Measurements from ENCODE around the gene GRIK4. TPM values are rescaled to one million over a fixed set of nuclear protein-coding genes. Genes with fewer than 3 reads are reported as not detected.

Gene GRIK4
- total and polyA plus RNA-seq, 2 of the 4 experiments (the other 2 are of a cell fraction), result 0.18 to 0.38 TPM

- ATAC-seq (ENCODE audit: low read depth), result peak; percentile 91
- no peaks in the 10 kb centered on the region for H3K79me1 ChIP-seq (ENCODE audit: low read depth in 1 of 2, low read length in 2 of 2)
- POLR2A ChIA-PET (ENCODE audit: unreplicated experiment), result no interaction called here
- peak overlapping the region in 1 of 2 experiments; percentile 80; a peak in 2 of 4 replicates for H4K8ac ChIP-seq (ENCODE audit: low read depth in 2 of 2, low read length in 2 of 2)
- H4K20me1 ChIP-seq (ENCODE audit: insufficient read depth, low read length), result no peaks in the 10 kb centered on the region
- H2BK5ac ChIP-seq (ENCODE audit: low read depth, low read length, poor library complexity, severe bottlenecking), result no peak overlapping the region
- peak overlapping the region; percentile 61 for H3K4ac ChIP-seq (ENCODE audit: low read depth, low read length)
- H2AK5ac ChIP-seq (ENCODE audit: low read depth, low read length), result peak overlapping the region; percentile 59; the same call in 1 of the 2 replicates
- H2AK9ac ChIP-seq (replicated peaks; ENCODE audit: low read depth, low read length, poor library complexity), result peak overlapping the region; percentile 87
- peaks cover 8% of the 10 kb centered on the region for H3K4me1 ChIP-seq (ENCODE audit: control insufficient read depth, insufficient read depth, low read length)
- peak; percentile 73 for DNase-seq
- peak overlapping the region; percentile 76 for H3K14ac ChIP-seq (replicated peaks; ENCODE audit: low read depth, low read length)
- BruUV-seq (replicated peaks), result no TSS peak
- dilution Hi-C loops (cut with HindIII; ENCODE audit: low sequenced_read_pairs, unreplicated experiment), result no loop called here
- H3K27me3 ChIP-seq (ENCODE audit: control insufficient read depth, insufficient read depth, low read length), result no peaks in the 10 kb centered on the region; the same call in 1 of the 2 replicates
- no peak overlapping the region for H3K23ac ChIP-seq (ENCODE audit: low read depth, low read length)
- no peaks in the 10 kb centered on the region for H3K9me3 ChIP-seq (ENCODE audit: control insufficient read depth, insufficient read depth, low read length)
- peak overlapping the region; percentile 18; the same call in 1 of the 2 replicates for H3K18ac ChIP-seq (ENCODE audit: low read depth, low read length)
- peak overlapping the region; percentile 27; the same call in 1 of the 3 replicates for H2BK15ac ChIP-seq (ENCODE audit: low read depth, low read length)
- intact Hi-C loops (cut with micrococcal nuclease), result no loop called here
- peak overlapping the region; percentile 7 for H2AFZ ChIP-seq (replicated peaks; ENCODE audit: low read length, poor library complexity)
- H4K91ac ChIP-seq (ENCODE audit: insufficient read depth, low read depth, low read length), result peak overlapping the region; percentile 47; the same call in 1 of the 2 replicates
- no CpG with 5 or more reads among the region's 14 CpGs for WGBS, 2 experiments (ENCODE audit: extremely low coverage in 2 of 2, insufficient read length in 1 of 2)
- no peak overlapping the region for H3K4me3 ChIP-seq (ENCODE audit: insufficient read depth, low read depth, low read length)
- TF ChIP-seq, protein P1, sequence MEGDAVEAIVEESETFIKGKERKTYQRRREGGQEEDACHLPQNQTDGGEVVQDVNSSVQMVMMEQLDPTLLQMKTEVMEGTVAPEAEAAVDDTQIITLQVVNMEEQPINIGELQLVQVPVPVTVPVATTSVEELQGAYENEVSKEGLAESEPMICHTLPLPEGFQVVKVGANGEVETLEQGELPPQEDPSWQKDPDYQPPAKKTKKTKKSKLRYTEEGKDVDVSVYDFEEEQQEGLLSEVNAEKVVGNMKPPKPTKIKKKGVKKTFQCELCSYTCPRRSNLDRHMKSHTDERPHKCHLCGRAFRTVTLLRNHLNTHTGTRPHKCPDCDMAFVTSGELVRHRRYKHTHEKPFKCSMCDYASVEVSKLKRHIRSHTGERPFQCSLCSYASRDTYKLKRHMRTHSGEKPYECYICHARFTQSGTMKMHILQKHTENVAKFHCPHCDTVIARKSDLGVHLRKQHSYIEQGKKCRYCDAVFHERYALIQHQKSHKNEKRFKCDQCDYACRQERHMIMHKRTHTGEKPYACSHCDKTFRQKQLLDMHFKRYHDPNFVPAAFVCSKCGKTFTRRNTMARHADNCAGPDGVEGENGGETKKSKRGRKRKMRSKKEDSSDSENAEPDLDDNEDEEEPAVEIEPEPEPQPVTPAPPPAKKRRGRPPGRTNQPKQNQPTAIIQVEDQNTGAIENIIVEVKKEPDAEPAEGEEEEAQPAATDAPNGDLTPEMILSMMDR (conservative IDR thresholded peaks at IDR 0.05; ENCODE audit: low read depth, low read length), result no peak
- TF ChIP-seq POLR2A (IDR thresholded peaks at IDR 0.05; ENCODE audit: low read depth, low read length), result no peak
- TF ChIP-seq SMC3 (IDR thresholded peaks at IDR 0.05; ENCODE audit: low read depth, low read length), result no peak
- no peak for TF ChIP-seq RCOR1 (IDR thresholded peaks at IDR 0.05; ENCODE audit: insufficient replicate concordance, low read length)
- TF ChIP-seq, protein P2, sequence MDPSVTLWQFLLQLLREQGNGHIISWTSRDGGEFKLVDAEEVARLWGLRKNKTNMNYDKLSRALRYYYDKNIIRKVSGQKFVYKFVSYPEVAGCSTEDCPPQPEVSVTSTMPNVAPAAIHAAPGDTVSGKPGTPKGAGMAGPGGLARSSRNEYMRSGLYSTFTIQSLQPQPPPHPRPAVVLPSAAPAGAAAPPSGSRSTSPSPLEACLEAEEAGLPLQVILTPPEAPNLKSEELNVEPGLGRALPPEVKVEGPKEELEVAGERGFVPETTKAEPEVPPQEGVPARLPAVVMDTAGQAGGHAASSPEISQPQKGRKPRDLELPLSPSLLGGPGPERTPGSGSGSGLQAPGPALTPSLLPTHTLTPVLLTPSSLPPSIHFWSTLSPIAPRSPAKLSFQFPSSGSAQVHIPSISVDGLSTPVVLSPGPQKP (IDR thresholded peaks at IDR 0.05; ENCODE audit: borderline replicate concordance, low read depth, low read length), result no peak
- no peak for TF ChIP-seq RFX5 (IDR thresholded peaks at IDR 0.05; ENCODE audit: low read depth, low read length)
- no peak for TF ChIP-seq FOS (IDR thresholded peaks at IDR 0.05; ENCODE audit: low read depth, low read length)
- TF ChIP-seq, protein P3, sequence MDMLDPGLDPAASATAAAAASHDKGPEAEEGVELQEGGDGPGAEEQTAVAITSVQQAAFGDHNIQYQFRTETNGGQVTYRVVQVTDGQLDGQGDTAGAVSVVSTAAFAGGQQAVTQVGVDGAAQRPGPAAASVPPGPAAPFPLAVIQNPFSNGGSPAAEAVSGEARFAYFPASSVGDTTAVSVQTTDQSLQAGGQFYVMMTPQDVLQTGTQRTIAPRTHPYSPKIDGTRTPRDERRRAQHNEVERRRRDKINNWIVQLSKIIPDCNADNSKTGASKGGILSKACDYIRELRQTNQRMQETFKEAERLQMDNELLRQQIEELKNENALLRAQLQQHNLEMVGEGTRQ (IDR thresholded peaks at IDR 0.05; ENCODE audit: low read depth, low read length), result no peak
- in situ Hi-C loops (cut with MboI; ENCODE audit: low sequenced_read_pairs), result no loop called here
- H3K4me2 ChIP-seq (ENCODE audit: low read depth, low read length), result peak overlapping the region; percentile 13; the same call in 1 of the 2 replicates
- peak overlapping the region; percentile 82 for H2BK120ac ChIP-seq (ENCODE audit: low read depth, low read length)
- H3K56ac ChIP-seq (ENCODE audit: extremely low read depth, insufficient read depth, low read length), result no peak overlapping the region; the same call in 1 of the 2 replicates
- H3K27ac ChIP-seq (ENCODE audit: insufficient read depth, low read length), result peak overlapping the region; percentile 16; the same call in 1 of the 2 replicates
- CTCF ChIA-PET, result interaction anchor here (0.9 kb wide), 1 partner anchor 9 kb away, joined by 3 read pairs; no protein-coding TSS in a partner anchor
- no peak overlapping the region; the same call in 1 of the 2 replicates for H2BK20ac ChIP-seq (ENCODE audit: low read depth, low read length)
- H4K5ac ChIP-seq (ENCODE audit: low read depth, low read length), result peak overlapping the region; percentile 49
- 0 out of 2 replicates have a peak overlapping the region, but pooled peaks have one; percentile 1 for H3K9ac ChIP-seq (ENCODE audit: low read depth, low read length)
- peaks cover 4% of the 10 kb centered on the region; the same call in 1 of the 2 replicates for H3K9me1 ChIP-seq (ENCODE audit: insufficient read depth, low read length)
- no peaks in the 10 kb centered on the region for H3K36me3 ChIP-seq (ENCODE audit: control insufficient read depth, insufficient read depth, low read length)
Observed at GRCh38 chr11:120554766-120555432, 43.4 kb downstream of the GRIK4 start.
